Measurements from ENCODE around the gene SLFN11. TPM values are rescaled to one million over a fixed set of nuclear protein-coding genes. Genes with fewer than 3 reads are reported as not detected.

SLFN11 gene
- total and polyA plus RNA-seq, 2 of the 8 experiments (the other 6 are each of a cell fraction or from before 2014, with no cell fraction given): 0.11 to 0.28 TPM

GRCh38 chr17:35368081-35368830 lies 5.2 kb downstream of the SLFN11 start (continued):
- TF ChIP-seq CTCF (IDR thresholded peaks at IDR 0.05; ENCODE audit: control extremely low read depth in 1 of 3, insufficient read depth in 1 of 3, low read depth in 1 of 3, low read length in 3 of 3): no peak

Measured in H1 (cell line).